ENCODE data around the gene HEXD.

DNA sequence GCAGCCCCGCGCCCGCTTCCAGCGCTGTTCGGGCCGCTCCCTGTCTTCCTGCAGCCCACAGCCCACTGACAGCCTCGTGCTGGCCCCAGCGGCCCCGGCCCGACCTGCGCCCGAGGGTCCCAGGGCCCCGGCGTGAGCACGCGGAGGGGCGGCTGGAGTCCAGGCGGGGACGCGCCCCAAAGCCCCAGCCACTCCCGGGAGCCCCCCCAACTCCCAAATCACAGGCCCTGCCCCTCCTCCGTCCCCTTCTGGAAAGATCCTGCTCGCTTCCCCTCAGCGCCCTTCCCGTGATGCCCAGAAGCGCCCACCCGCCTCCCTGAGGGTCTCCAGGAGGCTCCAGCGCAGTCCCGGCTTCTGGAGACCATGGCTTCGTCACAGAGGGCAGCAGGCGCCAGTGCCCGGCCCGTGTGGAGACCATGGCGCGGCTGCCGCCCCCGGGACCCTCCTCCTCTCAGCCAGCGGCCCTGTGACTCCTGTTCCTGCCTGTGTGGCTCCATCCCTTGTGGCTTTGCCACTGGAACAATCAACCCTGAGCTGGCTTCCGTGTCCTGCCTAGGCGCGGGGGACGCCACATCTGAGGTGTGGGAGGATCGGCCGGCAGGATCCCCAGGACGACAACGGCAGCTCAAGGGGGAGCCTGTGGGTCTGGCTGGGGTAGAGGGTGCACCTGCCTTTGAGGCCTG is 42.6 kb upstream of the HEXD start:
- TF ChIP-seq POLR2AphosphoS5 (IDR thresholded peaks at IDR 0.05; ENCODE audit: low read depth, low read length) (no peak), POLR2A (IDR thresholded peaks at IDR 0.05; ENCODE audit: low read depth, low read length) (no peak), TAF1 (IDR thresholded peaks at IDR 0.05; ENCODE audit: borderline replicate concordance, low read depth, low read length) (no peak)

Data from GM12892 (cell line).